HTERT RPE-1 (cell line): ENCODE measurements around the gene MICOS13.

Source experiments
- in situ Hi-C: fragments of 300-500 bp; cut with MboI; formaldehyde crosslinking; loops from 4 replicates; pipeline ENCODE4 v1.14.3; 2020; ENCODE audit warnings: low sequenced_read_pairs

The MICOS13 gene

GRCh38 chr19:5687360-5688198 lies 7.3 kb upstream of the MICOS13 start:
- in situ Hi-C loops = no loop called here

- in situ Hi-C loops = no loop called here
Observed at GRCh38 chr19:5686647-5687359, 6.5 kb upstream of the MICOS13 start.

- in situ Hi-C loops = no loop called here
Observed at GRCh38 chr19:5686326-5686646, 6.0 kb upstream of the MICOS13 start.

GRCh38 chr19:5684694-5685430 lies 4.5 kb upstream of the MICOS13 start:
- in situ Hi-C loops = no loop called here

- in situ Hi-C loops = no loop called here
Observed at GRCh38 chr19:5683177-5683886, 3.0 kb upstream of the MICOS13 start.

- in situ Hi-C loops = no loop called here
Observed at GRCh38 chr19:5682107-5682482, 1.8 kb upstream of the MICOS13 start.

- in situ Hi-C loops = no loop called here
Observed at GRCh38 chr19:5681391-5682106, 1.2 kb upstream of the MICOS13 start.

GRCh38 chr19:5680084-5680436 lies 256 bp downstream of the MICOS13 start:
- in situ Hi-C loops = no loop called here

GRCh38 chr19:5679289-5680083 lies 830 bp downstream of the MICOS13 start:
- in situ Hi-C loops = no loop called here

GRCh38 chr19:5678071-5678718 lies 2.1 kb downstream of the MICOS13 start:
- in situ Hi-C loops = no loop called here

- in situ Hi-C loops = no loop called here
Observed at GRCh38 chr19:5677580-5677979, 2.7 kb downstream of the MICOS13 start.

- in situ Hi-C loops = no loop called here
Observed at GRCh38 chr19:5677136-5677535, 3.2 kb downstream of the MICOS13 start.

GRCh38 chr19:5676772-5677105 lies 3.6 kb downstream of the MICOS13 start:
- in situ Hi-C loops = no loop called here

GRCh38 chr19:5676105-5676771 lies 4.1 kb downstream of the MICOS13 start:
- in situ Hi-C loops = no loop called here

GRCh38 chr19:5674714-5675113 lies 5.6 kb downstream of the MICOS13 start:
- in situ Hi-C loops = no loop called here

GRCh38 chr19:5673752-5674151 lies 6.6 kb downstream of the MICOS13 start:
- in situ Hi-C loops = no loop called here

- in situ Hi-C loops = no loop called here
Observed at GRCh38 chr19:5672708-5673459, 7.4 kb downstream of the MICOS13 start.

- in situ Hi-C loops = no loop called here
Observed at GRCh38 chr19:5671600-5671999, 8.7 kb downstream of the MICOS13 start.
